Stomach (tissue), 9 donors: Measurements from ENCODE around the gene CARD14. TPM values are rescaled to one million over a fixed set of nuclear protein-coding genes. Genes with fewer than 3 reads are reported as not detected.

ENCODE experiments used
- DNase-seq, 2 donors: peaks; one replicate each; pipeline versions ENCODE4 v3.0.0 to v3.0.0-alpha.2; 2013 to 2019
- H3K27ac ChIP-seq, 5 donors: fragments of 200-600 bp in 4 of 5; sonication (generic) in 4 of 5; one replicate each; pipeline ENCODE4 v1.5.1; 2013 to 2019; ENCODE audit warnings: mild to moderate bottlenecking in 1 of 5, moderate library complexity in 1 of 5
- H3K27me3 ChIP-seq, 3 donors: fragments of 200-600 bp; sonication (generic); one replicate each; pipeline ENCODE4 v1.5.1; 2017 to 2019; ENCODE audit warnings: mixed run types in 1 of 3
- H3K36me3 ChIP-seq, 4 donors: fragments of 200-600 bp; sonication (generic); 1 replicate in 3 of 4; 2 replicates in 1 of 4; pipeline ENCODE4 v1.5.1; 2016 to 2019
- H3K4me1 ChIP-seq, 4 donors: fragments of 200-600 bp; sonication (generic); one replicate each; pipeline ENCODE4 v1.5.1; 2016 to 2019
- H3K4me3 ChIP-seq, 4 donors: fragments of 200-600 bp; sonication (generic) in 3 of 4; one replicate each; pipeline ENCODE4 v1.5.1; 2016 to 2019; ENCODE audit warnings: mild to moderate bottlenecking in 1 of 4
- H3K9me3 ChIP-seq, 4 donors: fragments of 200-600 bp; sonication (generic); one replicate each; pipeline ENCODE4 v1.5.1; 2016 to 2019
- CTCF ChIP-seq, 7 experiments: fragments of 450-650 bp in 4 of 7; fragments of 200-600 bp in 3 of 7; sonication (generic) in 3 of 7; IDR thresholded peaks; one replicate each; pipeline ENCODE4 v1.5.1; 2016 to 2019; ENCODE audit warnings: antibody characterized with exemption in 7 of 7, control low read depth in 2 of 7, mild to moderate bottlenecking in 1 of 7
- EP300 ChIP-seq: sonication (generic); formaldehyde crosslinking; IDR thresholded peaks from one replicate; pipeline ENCODE4 v1.6.1; 2017; ENCODE audit warnings: antibody characterized with exemption
- POLR2A ChIP-seq, 4 donors: fragments of 450-650 bp; IDR thresholded peaks; one replicate each; pipeline ENCODE4 v1.6.1; 2016; ENCODE audit warnings: antibody characterized with exemption in 4 of 4, control low read depth in 2 of 4, mild to moderate bottlenecking in 1 of 4, moderate library complexity in 1 of 4
- POLR2AphosphoS5 ChIP-seq, 3 donors: sonication (generic); formaldehyde crosslinking; IDR thresholded peaks; one replicate each; pipeline ENCODE4 v1.6.1; 2016; ENCODE audit warnings: antibody characterized with exemption in 3 of 3
- WGBS, 5 donors: extraction: QIAGEN DNeasy Blood & Tissue Kit in 3 of 5; methylation state at CpG; one replicate each; pipeline versions ENCODE4 v1.1.5 to v1.1.7; 2013 to 2018; 5-methylcytosine and 5-hydroxymethylcytosine counted together
- intact Hi-C: fragments of 100-400 bp; cut with DNase I; formaldehyde crosslinking; loops from one replicate; pipeline ENCODE4 v1.15.1; 2023; ENCODE audit warnings: low total_unique reads
- polyA plus RNA-seq, 3 donors: library from polyadenylated mRNA; stranded (reverse); fragments of 200-250 nt; gene quantifications; one replicate each; pipeline ENCODE4 v1.2.3, GENCODE V29; 2013
- total RNA-seq, 5 donors: library from RNA; depleted of rRNA; stranded (reverse); fragments of >200 nt; gene quantifications; one replicate each; pipeline versions ENCODE4 v1.1.0 to v1.2.3, GENCODE V29; 2014 to 2016
- donor health status: healthy with polysubstance abuse.
- donor health status: Bipolar disorder and iron deficiency.
- donor health status: healthy.

Gene CARD14
- total and polyA plus RNA-seq, 8 donors: 0.12 to 10.5 (median 3.3) TPM; not detected in 4

GRCh38 chr17:80214878-80215210, 45.0 kb downstream of the CARD14 start:
- H3K9me3 ChIP-seq: no peaks in the 10 kb centered on the region
- 83 to 96% (median 94%) methylated on average over 7 to 17 of the region's 17 CpGs for WGBS, 5 donors
- no peak overlapping the region for H3K27ac ChIP-seq
- no peaks in the 10 kb centered on the region for H3K27me3 ChIP-seq
- TF ChIP-seq POLR2AphosphoS5 (IDR thresholded peaks at IDR 0.05) (no peak), EP300 (no peak), CTCF (IDR thresholded peaks at IDR 0.05) (no peak), POLR2A (IDR thresholded peaks at IDR 0.05) (no peak)
- intact Hi-C loops: no loop called here
- no peak overlapping the region for H3K4me3 ChIP-seq
- H3K4me1 ChIP-seq: peaks cover 12 to 28% (median 20%) of the 10 kb centered on the region in 4 donors
- H3K36me3 ChIP-seq: peaks cover 21 to 85% (median 81%) of the 10 kb centered on the region in 4 donors
- DNase-seq: no peak

GRCh38 chr17:80216473-80217456, 46.9 kb downstream of the CARD14 start:
- 95 to 98% (median 97%) methylated on average over 35 to 40 of the region's 40 CpGs for WGBS, 5 donors
- no peak for TF ChIP-seq POLR2AphosphoS5 (IDR thresholded peaks at IDR 0.05)
- no peak for TF ChIP-seq EP300
- no peak for TF ChIP-seq POLR2A (IDR thresholded peaks at IDR 0.05)
- no peak for TF ChIP-seq CTCF (IDR thresholded peaks at IDR 0.05)
- peaks cover 17 to 39% (median 36%) of the 10 kb centered on the region in 4 donors for H3K4me1 ChIP-seq
- no peak for DNase-seq
- no peaks in the 10 kb centered on the region for H3K9me3 ChIP-seq
- H3K4me3 ChIP-seq: no peak overlapping the region
- peaks cover 8 to 65% (median 62%) of the 10 kb centered on the region in 4 donors for H3K36me3 ChIP-seq
- no peak overlapping the region for H3K27ac ChIP-seq
- intact Hi-C loops: no loop called here
- no peaks in the 10 kb centered on the region for H3K27me3 ChIP-seq

GRCh38 chr17:80217703-80218362, 48.0 kb downstream of the CARD14 start:
- Histone ChIP-seq H3K27ac (no peak overlapping the region), H3K4me1 (peaks cover 17 to 48% (median 45%) of the 10 kb centered on the region in 4 donors), H3K9me3 (no peaks in the 10 kb centered on the region), H3K27me3 (no peaks in the 10 kb centered on the region), H3K36me3 (peaks cover 0 to 58% (median 53%) of the 10 kb centered on the region in 4 donors), H3K4me3 (no peak overlapping the region)
- no peak for TF ChIP-seq EP300
- intact Hi-C loops: no loop called here
- DNase-seq: no peak
- 94 to 97% (median 95%) methylated on average over 13 of the region's 13 CpGs for WGBS, 5 donors

- TF ChIP-seq EP300: no peak
- TF ChIP-seq POLR2AphosphoS5 (IDR thresholded peaks at IDR 0.05): no peak
- TF ChIP-seq POLR2A (IDR thresholded peaks at IDR 0.05): no peak
- TF ChIP-seq CTCF (IDR thresholded peaks at IDR 0.05): no peak
- Histone ChIP-seq H3K4me3 (no peak overlapping the region), H3K27me3 (no peaks in the 10 kb centered on the region), H3K4me1 (peaks cover 17 to 46% (median 44%) of the 10 kb centered on the region in 4 donors), H3K27ac (peak overlapping the region in 1 of 5 donors; percentile 93), H3K36me3 (peaks cover 0 to 54% (median 50%) of the 10 kb centered on the region in 4 donors), H3K9me3 (no peaks in the 10 kb centered on the region)
- whole genome bisulfite sequencing, 5 donors: 84 to 97% (median 93%) methylated on average over 7 of the region's 7 CpGs
- no peak for DNase-seq
- intact Hi-C loops: no loop called here
Measured at GRCh38 chr17:80218391-80218790, 48.6 kb downstream of the CARD14 start.
